Activated T-helper 1 cell treated with anti-CD3 and anti-CD28 coated beads, Interleukin-2, amount 50 U/mL, for 16 hours (primary cell): Measurements from ENCODE around the gene CSAD.

Experiments
- DNase-seq, 2 donors: peaks; one replicate each; pipeline ENCODE4 v3.0.0-alpha.2; 2020; ENCODE audit warnings: low read depth in 1 of 2, low spot score in 1 of 2

The CSAD gene

GRCh38 chr12:53180220-53180930 lies at the start of gene CSAD, which contains the start of gene ZNF740:
CSAD (minus strand) TSS chr12:53180925; CDS start chr12:53173470, 7,455 bp downstream.
ZNF740 (plus strand) TSS chr12:53180722; CDS start chr12:53181984, 1,262 bp downstream.
- DNase-seq: peak; percentile 93 to 97

- no peak for DNase-seq
These were observed 49.6 kb upstream of the CSAD start for GRCh38 chr12:53230108-53230845.

- no peak for DNase-seq
These were observed 48.7 kb upstream of the CSAD start for GRCh38 chr12:53229454-53229853.

GRCh38 chr12:53227836-53228235 lies 47.1 kb upstream of the CSAD start:
- no peak for DNase-seq

GRCh38 chr12:53227341-53227740 lies 46.6 kb upstream of the CSAD start:
- no peak for DNase-seq

GRCh38 chr12:53226815-53227214 lies 46.1 kb upstream of the CSAD start:
- DNase-seq: no peak

- DNase-seq: no peak
These were observed 45.1 kb upstream of the CSAD start for GRCh38 chr12:53225635-53226424.

- no peak for DNase-seq
These were observed 44.3 kb upstream of the CSAD start for GRCh38 chr12:53224897-53225634.

GRCh38 chr12:53224061-53224896 lies 43.6 kb upstream of the CSAD start:
- DNase-seq: no peak

- DNase-seq: no peak
These were observed 42.8 kb upstream of the CSAD start for GRCh38 chr12:53223389-53224060.

GRCh38 chr12:53222806-53223261 lies 42.1 kb upstream of the CSAD start:
- DNase-seq: no peak

- DNase-seq: no peak
These were observed 41.5 kb upstream of the CSAD start for GRCh38 chr12:53222170-53222721.

- DNase-seq: peak in 1 of 2 donors; percentile 39
These were observed 40.7 kb upstream of the CSAD start for GRCh38 chr12:53221203-53222080.

GRCh38 chr12:53220694-53221202 lies 40.0 kb upstream of the CSAD start:
- peak; percentile 49 to 71 for DNase-seq

- DNase-seq: peak; percentile 56 to 59
These were observed 39.4 kb upstream of the CSAD start for GRCh38 chr12:53219956-53220693.

- DNase-seq: peak in 1 of 2 donors; percentile 51
These were observed 38.7 kb upstream of the CSAD start for GRCh38 chr12:53219292-53219955.
